ENCODE measurements around the gene DHX35. TPM values are rescaled to one million over a fixed set of nuclear protein-coding genes. Genes with fewer than 3 reads are reported as not detected.

DHX35 gene
- total RNA-seq, 2 donors from 2014 or later = 12.2 to 16.1 TPM

DNA sequence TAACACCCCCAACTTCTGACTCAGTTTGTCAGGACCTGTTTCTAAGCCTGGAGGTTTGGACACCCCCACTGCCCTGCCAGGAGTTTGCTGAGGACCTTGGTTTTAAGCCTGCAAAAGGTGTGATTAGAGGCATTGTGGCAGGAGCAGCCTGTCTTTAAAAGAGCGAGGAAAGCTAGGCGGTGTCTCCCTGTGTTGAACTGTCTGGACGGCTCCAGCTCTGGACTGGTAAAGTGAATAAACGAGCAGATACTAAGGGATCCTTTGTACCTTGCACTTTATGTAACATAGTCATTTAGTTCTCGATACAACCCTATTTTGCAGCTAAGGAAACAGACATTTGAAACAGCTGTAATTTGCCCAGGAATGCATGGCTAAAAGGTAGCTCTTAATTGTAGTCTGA lies 21.5 kb upstream of the DHX35 start:
- 95 to 98% methylated on average over 5 of the region's 5 CpGs for WGBS, 2 experiments (ENCODE audit: insufficient coverage in 1 of 2, insufficient read length in 1 of 2)

GRCh38 chr20:38941726-38942389 lies 20.3 kb upstream of the DHX35 start:
- Histone ChIP-seq H3K9ac (ENCODE audit: extremely low read depth, low read length, poor library complexity, severe bottlenecking) (no peak overlapping the region), H3K4me1 (ENCODE audit: control insufficient read depth, insufficient read depth, low read length) (no peaks in the 10 kb centered on the region), H3K36me3 (ENCODE audit: control insufficient read depth, insufficient read depth, low read length) (peaks cover 73% of the 10 kb centered on the region), H3K9me3 (ENCODE audit: control insufficient read depth, low read length) (no peaks in the 10 kb centered on the region), H3K27ac (ENCODE audit: low read depth, low read length) (no peak overlapping the region), H3K4me3 (ENCODE audit: low read length) (no peak overlapping the region), H3K27me3 (ENCODE audit: control insufficient read depth, insufficient read depth, low read length, poor library complexity, severe bottlenecking) (no peaks in the 10 kb centered on the region)
- peak; percentile 31 for DNase-seq
- peak; percentile 48 for TF ChIP-seq CTCF (conservative IDR thresholded peaks at IDR 0.05)
- WGBS, 2 experiments (ENCODE audit: insufficient coverage in 1 of 2, insufficient read length in 1 of 2) = 93 to 96% methylated on average over 5 of the region's 5 CpGs
- peaks cover 42% of the 10 kb centered on the region for H3K36me3 Mint-ChIP-seq (ENCODE audit: low read depth)
- no peak overlapping the region for H3K27ac Mint-ChIP-seq
- H3K4me3 Mint-ChIP-seq = no peak overlapping the region
- peaks cover 3% of the 10 kb centered on the region for H3K4me1 Mint-ChIP-seq
- H3K27me3 Mint-ChIP-seq (ENCODE audit: insufficient read depth) = no peaks in the 10 kb centered on the region
- H3K9me3 Mint-ChIP-seq = no peaks in the 10 kb centered on the region

More for the DNA sequence above, 21.5 kb upstream of the DHX35 start:
- Mint-ChIP-seq H3K27ac (no peak overlapping the region), H3K4me1 (peaks cover 3% of the 10 kb centered on the region), H3K9me3 (no peaks in the 10 kb centered on the region), H3K4me3 (no peak overlapping the region), H3K36me3 (ENCODE audit: low read depth) (peaks cover 40% of the 10 kb centered on the region), H3K27me3 (ENCODE audit: insufficient read depth) (no peaks in the 10 kb centered on the region)
- Histone ChIP-seq H3K36me3 (ENCODE audit: control insufficient read depth, insufficient read depth, low read length) (peaks cover 64% of the 10 kb centered on the region), H3K27ac (ENCODE audit: low read depth, low read length) (no peak overlapping the region), H3K9me3 (ENCODE audit: control insufficient read depth, low read length) (no peaks in the 10 kb centered on the region), H3K4me1 (ENCODE audit: control insufficient read depth, insufficient read depth, low read length) (no peaks in the 10 kb centered on the region), H3K4me3 (ENCODE audit: low read length) (no peak overlapping the region), H3K9ac (ENCODE audit: extremely low read depth, low read length, poor library complexity, severe bottlenecking) (no peak overlapping the region), H3K27me3 (ENCODE audit: control insufficient read depth, insufficient read depth, low read length, poor library complexity, severe bottlenecking) (no peaks in the 10 kb centered on the region)
- DNase-seq = peak; percentile 21
- TF ChIP-seq CTCF (conservative IDR thresholded peaks at IDR 0.05) = no peak

GRCh38 chr20:38945012-38945411 lies 17.1 kb upstream of the DHX35 start:
- Histone ChIP-seq H3K9ac (ENCODE audit: extremely low read depth, low read length, poor library complexity, severe bottlenecking) (no peak overlapping the region), H3K27me3 (ENCODE audit: control insufficient read depth, insufficient read depth, low read length, poor library complexity, severe bottlenecking) (no peaks in the 10 kb centered on the region), H3K27ac (ENCODE audit: low read depth, low read length) (no peak overlapping the region), H3K36me3 (ENCODE audit: control insufficient read depth, insufficient read depth, low read length) (peaks cover 79% of the 10 kb centered on the region), H3K4me3 (ENCODE audit: low read length) (no peak overlapping the region), H3K9me3 (ENCODE audit: control insufficient read depth, low read length) (no peaks in the 10 kb centered on the region), H3K4me1 (ENCODE audit: control insufficient read depth, insufficient read depth, low read length) (no peaks in the 10 kb centered on the region)
- DNase-seq = no peak
- Mint-ChIP-seq H3K4me1 (no peaks in the 10 kb centered on the region), H3K4me3 (no peak overlapping the region), H3K27ac (no peak overlapping the region), H3K36me3 (ENCODE audit: low read depth) (peaks cover 58% of the 10 kb centered on the region), H3K27me3 (ENCODE audit: insufficient read depth) (no peaks in the 10 kb centered on the region), H3K9me3 (no peaks in the 10 kb centered on the region)
- no peak for TF ChIP-seq CTCF (conservative IDR thresholded peaks at IDR 0.05)
- WGBS, 2 experiments (ENCODE audit: insufficient coverage in 1 of 2, insufficient read length in 1 of 2) = 100% methylated on average over 2 of the region's 3 CpGs

Measured in endodermal cell (in vitro differentiated cells).